Mesothelial cell of epicardium (in vitro differentiated cells): ENCODE results near the gene PHKB. TPM values are rescaled to one million over a fixed set of nuclear protein-coding genes. Genes with fewer than 3 reads are reported as not detected.

Experiments used
- DNase-seq, 2 experiments: peaks; one replicate each; pipeline ENCODE4 v3.0.0; 2021; ENCODE audit warnings: low spot score in 2 of 2; ENCODE audit not compliant: unreplicated experiment in 2 of 2
- H3K27ac Mint-ChIP-seq: 2 replicates; pipeline ENCODE4 v1.8.0; 2021; ENCODE audit warnings: mixed read lengths
- H3K27me3 Mint-ChIP-seq: 2 replicates; pipeline ENCODE4 v1.8.0; 2021; ENCODE audit warnings: low read depth, mixed read lengths
- H3K36me3 Mint-ChIP-seq: 2 replicates; pipeline ENCODE4 v1.8.0; 2021; ENCODE audit warnings: mixed read lengths
- H3K4me1 Mint-ChIP-seq: 2 replicates; pipeline ENCODE4 v1.8.0; 2021; ENCODE audit warnings: mixed read lengths
- H3K4me3 Mint-ChIP-seq: 2 replicates; pipeline ENCODE4 v1.8.0; 2021; ENCODE audit warnings: mild to moderate bottlenecking, moderate library complexity, mixed read lengths
- H3K9me3 Mint-ChIP-seq: 2 replicates; pipeline ENCODE4 v1.8.0; 2021; ENCODE audit warnings: mixed read lengths
- CTCF ChIP-seq: fragments of 200-600 bp; sonication (generic); IDR thresholded peaks from one replicate; pipeline ENCODE4 v1.5.0; 2021; ENCODE audit warnings: antibody characterized with exemption; ENCODE audit not compliant: unreplicated experiment
- total RNA-seq: library from RNA; stranded (reverse); gene quantifications from 3 replicates; pipeline ENCODE4 v1.2.1, GENCODE V29; 2021

The PHKB gene
- total RNA-seq, 1 donor from 2014 or later: 68.1 TPM

- Mint-ChIP-seq H3K9me3 (peaks cover 5% of the 10 kb centered on the region), H3K36me3 (peaks cover 35% of the 10 kb centered on the region), H3K4me1 (no peaks in the 10 kb centered on the region), H3K27me3 (no peaks in the 10 kb centered on the region), H3K4me3 (no peak overlapping the region), H3K27ac (no peak overlapping the region)
- DNase-seq: no peak
- no peak for TF ChIP-seq CTCF
Observed at GRCh38 chr16:47687694-47688093, 226.6 kb downstream of the PHKB start.

GRCh38 chr16:47693226-47693625, 232.1 kb downstream of the PHKB start:
- Mint-ChIP-seq H3K36me3 (peaks cover 29% of the 10 kb centered on the region), H3K27me3 (no peaks in the 10 kb centered on the region), H3K9me3 (peaks cover 5% of the 10 kb centered on the region), H3K4me1 (no peaks in the 10 kb centered on the region), H3K27ac (no peak overlapping the region), H3K4me3 (no peak overlapping the region)
- TF ChIP-seq CTCF: no peak
- DNase-seq: no peak

- H3K27me3 Mint-ChIP-seq: no peaks in the 10 kb centered on the region
- H3K9me3 Mint-ChIP-seq: peaks cover 5% of the 10 kb centered on the region
- H3K27ac Mint-ChIP-seq: no peak overlapping the region
- H3K4me3 Mint-ChIP-seq: no peak overlapping the region
- peaks cover 36% of the 10 kb centered on the region for H3K36me3 Mint-ChIP-seq
- H3K4me1 Mint-ChIP-seq: no peaks in the 10 kb centered on the region
- DNase-seq: no peak
- no peak for TF ChIP-seq CTCF
Observed at GRCh38 chr16:47694543-47694942, 233.4 kb downstream of the PHKB start.

- Mint-ChIP-seq H3K4me1 (no peaks in the 10 kb centered on the region), H3K4me3 (no peak overlapping the region), H3K36me3 (peaks cover 27% of the 10 kb centered on the region), H3K27ac (no peak overlapping the region), H3K27me3 (no peaks in the 10 kb centered on the region), H3K9me3 (no peaks in the 10 kb centered on the region)
- DNase-seq: no peak
- TF ChIP-seq CTCF: no peak
Observed at GRCh38 chr16:47695756-47696155, 234.6 kb downstream of the PHKB start.

GRCh38 chr16:47697826-47698225, 236.7 kb downstream of the PHKB start:
- Mint-ChIP-seq H3K36me3 (peaks cover 30% of the 10 kb centered on the region), H3K27ac (no peak overlapping the region), H3K4me3 (no peak overlapping the region), H3K4me1 (no peaks in the 10 kb centered on the region), H3K9me3 (peaks cover 9% of the 10 kb centered on the region), H3K27me3 (no peaks in the 10 kb centered on the region)
- DNase-seq: no peak
- TF ChIP-seq CTCF: no peak

GRCh38 chr16:47699106-47699505, 238.0 kb downstream of the PHKB start:
- TF ChIP-seq CTCF: no peak
- H3K4me3 Mint-ChIP-seq: no peak overlapping the region
- H3K9me3 Mint-ChIP-seq: peaks cover 11% of the 10 kb centered on the region
- no peak for DNase-seq
- no peaks in the 10 kb centered on the region for H3K4me1 Mint-ChIP-seq
- no peak overlapping the region for H3K27ac Mint-ChIP-seq
- no peaks in the 10 kb centered on the region for H3K27me3 Mint-ChIP-seq
- peaks cover 32% of the 10 kb centered on the region for H3K36me3 Mint-ChIP-seq
